Daoy (cell line): Measurements from ENCODE around the gene EID2B. TPM values are rescaled to one million over a fixed set of nuclear protein-coding genes. Genes with fewer than 3 reads are reported as not detected.

Source experiments
- DNase-seq: peaks from one replicate; pipeline ENCODE4 v3.0.0-alpha.2; 2015; ENCODE audit warnings: low read depth
- total RNA-seq: library from RNA; depleted of rRNA; stranded (reverse); fragments of >200 nt; shearing (Covaris generic); gene quantifications from 2 replicates; pipeline ENCODE4 v1.2.3, GENCODE V29; 2014

Gene EID2B
- total RNA-seq, 1 experiment from 2014 or later = 5.8 TPM

DNA sequence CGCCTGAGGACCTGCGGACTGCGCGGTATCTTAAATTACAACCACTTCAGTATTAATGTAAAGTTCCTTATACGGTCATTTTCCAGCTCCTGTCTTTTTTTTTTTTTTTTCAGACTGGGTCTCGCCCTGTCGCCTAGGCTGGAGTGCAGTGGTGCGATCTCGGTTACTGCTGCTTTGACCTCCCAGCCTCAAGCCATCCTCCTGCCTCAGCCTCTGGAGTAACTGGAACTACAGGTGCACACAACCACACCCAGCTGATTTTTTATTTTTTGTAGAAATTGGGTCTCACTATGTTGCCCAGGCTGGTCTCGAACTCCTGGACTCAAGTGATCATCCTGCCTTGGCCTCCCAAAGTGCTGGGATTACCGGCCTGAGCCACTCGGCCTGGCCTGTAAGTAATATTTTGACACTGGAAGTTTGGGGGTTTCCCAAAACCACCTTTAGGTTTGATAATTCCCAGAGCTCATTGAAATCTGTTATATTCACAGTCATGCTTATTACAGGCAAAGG, 406 bp upstream of the EID2B start:
- DNase-seq = no peak

DNA sequence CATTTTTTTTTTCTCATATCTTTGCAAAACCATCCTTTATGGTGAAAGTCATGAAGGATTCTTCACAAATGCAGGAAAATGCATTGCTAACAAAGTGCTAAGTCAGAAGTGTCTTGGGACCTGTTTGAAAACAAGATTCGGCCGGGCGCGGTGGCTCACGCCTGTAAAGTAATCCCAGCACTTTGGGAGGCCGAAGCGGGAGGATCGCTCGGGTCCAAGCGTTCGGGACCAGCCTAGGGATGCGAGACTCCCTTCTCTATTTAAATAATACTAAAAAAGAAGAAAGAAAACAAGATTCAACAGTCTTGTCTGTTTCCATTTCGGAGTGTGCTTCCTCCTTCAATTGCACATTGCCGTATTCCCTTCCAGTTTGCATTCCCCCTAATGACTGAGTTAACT, 819 bp downstream of the EID2B start:
- DNase-seq = no peak

DNA sequence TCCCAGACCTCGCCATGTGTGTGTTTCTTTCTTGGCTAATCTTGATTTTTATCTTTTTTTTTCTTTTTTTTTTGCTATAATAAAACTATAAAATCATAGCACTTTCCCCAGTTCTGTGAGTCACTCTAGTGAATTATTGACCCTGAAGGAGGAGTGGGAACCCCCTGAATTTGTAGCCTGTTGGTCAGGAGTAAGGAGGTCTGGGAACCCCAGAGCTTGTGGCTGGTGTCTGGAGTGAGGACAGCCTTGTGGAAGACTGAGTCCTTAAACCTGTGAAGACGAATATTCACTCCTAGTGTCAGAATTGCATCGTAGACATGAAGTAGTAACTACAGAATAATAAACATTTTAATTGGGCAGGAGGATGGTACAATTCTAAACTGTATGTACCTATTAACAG, 7.4 kb downstream of the EID2B start:
- DNase-seq = no peak

DNA sequence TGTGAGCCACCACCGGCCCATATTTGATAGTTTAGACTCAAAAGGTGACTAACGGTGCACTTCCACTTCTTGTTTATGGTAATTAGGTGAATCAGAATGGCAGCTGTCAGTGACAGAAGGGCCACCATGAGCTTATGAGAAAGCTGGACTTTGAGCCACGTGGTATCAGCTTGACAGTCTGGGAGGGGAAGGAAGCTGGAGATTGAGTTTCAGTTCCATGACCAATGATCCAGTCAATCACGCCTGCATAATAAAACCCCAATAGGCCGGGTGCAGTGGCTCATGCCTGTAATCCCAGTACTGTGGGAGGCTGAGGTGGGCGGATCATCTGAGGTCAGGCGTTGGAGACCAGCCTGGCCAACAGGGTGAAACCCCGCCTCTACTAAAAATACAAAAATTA, 8.2 kb downstream of the EID2B start:
- DNase-seq = no peak

DNA sequence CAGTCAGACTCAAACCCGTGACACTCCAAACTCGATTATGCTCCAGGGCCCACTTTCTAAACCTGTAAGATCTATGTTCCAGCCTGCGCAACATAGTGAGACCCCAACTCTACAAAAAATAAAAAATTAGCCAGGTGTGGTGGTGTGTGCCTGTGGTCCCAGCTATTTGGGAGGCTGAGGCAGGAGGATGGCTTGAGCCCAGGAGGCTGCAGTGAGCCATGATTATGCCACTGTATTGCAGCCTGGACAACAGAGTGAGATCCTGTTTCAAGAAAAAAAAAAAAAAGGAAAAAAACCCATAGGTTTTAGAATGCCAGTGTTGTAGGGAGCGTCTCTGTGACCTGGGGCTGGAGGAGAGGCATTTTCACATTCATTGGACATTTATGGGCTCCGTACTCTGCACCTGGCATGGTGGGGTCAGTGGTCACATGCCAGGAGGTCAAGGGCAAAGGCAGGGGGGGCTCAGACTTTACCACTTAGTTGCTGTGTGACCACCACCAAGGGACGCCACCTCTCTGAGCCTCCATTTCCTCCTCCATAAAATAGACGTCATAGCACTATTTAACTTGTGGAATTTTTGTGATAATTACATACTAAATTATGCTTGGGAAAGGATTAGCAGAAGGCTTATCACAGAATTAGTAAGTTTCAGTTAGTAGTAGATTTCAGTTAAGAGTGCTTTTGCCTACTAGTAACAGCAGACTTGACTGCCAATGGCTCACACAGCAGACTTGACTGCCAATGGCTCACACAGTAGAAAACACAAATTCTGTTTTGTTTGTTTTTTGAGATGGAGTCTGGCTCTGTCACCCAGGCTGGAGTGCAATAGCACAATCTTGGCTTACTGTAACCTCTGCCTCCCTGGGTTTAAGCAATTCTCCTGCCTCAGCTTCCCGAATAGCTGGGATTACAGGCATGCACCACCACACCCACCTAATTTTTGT, 11.8 kb downstream of the EID2B start:
- DNase-seq = no peak

DNA sequence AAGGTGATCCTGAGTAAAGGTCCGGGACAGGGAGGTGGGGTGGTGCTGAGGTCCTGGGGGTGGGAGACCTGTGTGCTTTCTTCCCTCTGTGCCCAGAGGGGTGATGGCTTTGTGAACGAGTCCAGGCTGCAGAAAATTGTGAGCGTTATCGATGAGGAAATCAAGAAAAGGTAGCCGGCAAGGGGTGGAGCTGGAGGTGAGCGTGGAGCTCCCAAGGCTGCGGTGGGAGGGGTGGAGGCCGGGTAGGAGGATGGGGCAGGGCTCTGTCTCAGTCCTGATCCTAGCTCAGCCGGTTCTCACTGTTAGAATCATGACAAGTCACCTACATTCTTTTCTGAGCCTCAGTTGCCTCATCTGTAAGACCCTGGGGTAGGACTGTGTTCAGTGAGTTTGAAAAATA, 13.7 kb downstream of the EID2B start:
- no peak for DNase-seq

DNA sequence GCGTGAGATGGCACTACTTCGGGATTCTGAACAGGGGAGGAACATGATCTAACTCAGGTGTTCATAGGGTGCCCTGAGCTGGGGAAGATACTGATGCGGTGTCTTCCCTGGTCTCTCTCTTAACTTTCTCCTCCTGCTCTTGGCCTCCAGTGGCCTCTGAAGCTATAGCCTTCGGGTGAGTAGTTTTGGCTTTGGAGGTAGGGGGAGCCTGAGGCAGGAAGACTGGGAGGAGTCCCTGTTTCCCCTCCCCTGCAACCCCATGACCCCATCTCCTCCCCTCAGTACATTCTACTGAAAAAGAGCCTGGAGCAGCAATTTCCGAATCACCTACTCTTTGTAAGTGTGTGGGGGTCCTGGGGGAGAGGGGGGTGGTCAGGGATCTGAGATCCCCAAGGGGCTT, 14.2 kb downstream of the EID2B start:
- no peak for DNase-seq

DNA sequence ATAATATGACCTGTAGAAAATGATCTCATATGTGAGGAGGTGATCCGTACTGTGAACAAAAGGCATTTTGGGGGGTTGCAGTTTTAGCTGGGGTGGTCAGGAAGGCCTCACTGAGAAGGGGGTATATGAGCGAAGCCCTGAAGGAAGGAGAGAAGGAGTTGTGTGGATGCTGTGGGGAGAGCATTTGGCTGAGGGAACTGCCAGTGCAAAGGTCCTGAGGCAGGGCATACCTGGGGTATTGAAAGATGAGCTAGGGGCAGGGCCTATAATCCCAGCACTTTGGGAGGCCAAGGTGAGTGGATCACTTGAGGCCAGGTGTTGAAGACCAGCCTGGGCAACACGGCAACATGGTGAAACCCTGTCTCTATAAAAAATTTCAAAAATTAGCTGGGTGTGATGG, 15.2 kb downstream of the EID2B start:
- DNase-seq = no peak

DNA sequence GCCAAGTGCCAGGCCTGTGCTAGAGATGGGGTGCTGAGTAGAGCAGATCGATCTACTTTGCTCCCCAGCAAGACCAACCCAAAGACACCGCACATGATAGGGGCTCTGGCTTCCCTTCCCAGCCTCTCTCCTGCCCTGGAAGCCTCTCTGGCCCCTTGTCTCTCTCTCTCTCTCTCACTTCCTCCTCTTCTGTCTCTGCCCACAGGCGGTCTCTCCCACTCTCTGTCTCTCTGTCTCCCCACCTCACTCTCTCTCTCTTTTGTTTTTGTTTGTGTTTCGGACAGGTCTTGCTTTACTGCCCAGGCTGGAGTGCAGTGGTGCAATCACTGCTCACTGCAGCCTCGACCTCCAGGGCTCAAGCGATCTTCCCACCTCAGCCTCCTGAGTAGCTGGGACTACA, 16.4 kb downstream of the EID2B start:
- no peak for DNase-seq

DNA sequence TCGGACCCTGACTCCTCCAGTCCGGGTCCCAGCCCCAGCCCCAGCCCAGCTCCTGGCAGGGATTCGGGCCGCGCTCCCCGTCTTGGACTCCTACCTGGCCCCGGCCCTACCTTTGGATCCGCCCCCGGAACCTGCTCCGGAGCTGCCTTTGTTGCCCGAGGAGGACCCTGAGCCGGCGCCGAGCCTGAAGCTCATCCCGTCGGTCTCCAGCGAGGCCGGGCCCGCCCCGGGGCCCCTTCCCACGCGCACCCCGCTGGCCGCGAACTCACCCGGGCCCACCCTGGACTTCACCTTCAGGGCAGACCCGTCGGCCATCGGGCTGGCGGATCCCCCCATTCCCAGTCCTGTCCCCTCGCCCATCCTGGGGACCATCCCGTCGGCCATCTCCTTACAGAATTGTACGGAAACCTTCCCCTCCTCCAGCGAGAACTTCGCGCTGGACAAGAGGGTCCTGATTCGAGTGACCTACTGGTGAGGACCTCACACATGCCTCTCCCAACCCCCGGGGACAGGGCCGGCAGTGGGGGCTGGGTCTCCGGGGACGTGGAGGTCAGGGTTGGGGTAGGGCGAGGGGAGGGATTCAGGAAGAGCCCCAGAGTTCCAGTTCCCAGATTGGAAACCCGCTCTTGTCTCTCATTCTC, 17.0 kb downstream of the EID2B start:
- no peak for DNase-seq

DNA sequence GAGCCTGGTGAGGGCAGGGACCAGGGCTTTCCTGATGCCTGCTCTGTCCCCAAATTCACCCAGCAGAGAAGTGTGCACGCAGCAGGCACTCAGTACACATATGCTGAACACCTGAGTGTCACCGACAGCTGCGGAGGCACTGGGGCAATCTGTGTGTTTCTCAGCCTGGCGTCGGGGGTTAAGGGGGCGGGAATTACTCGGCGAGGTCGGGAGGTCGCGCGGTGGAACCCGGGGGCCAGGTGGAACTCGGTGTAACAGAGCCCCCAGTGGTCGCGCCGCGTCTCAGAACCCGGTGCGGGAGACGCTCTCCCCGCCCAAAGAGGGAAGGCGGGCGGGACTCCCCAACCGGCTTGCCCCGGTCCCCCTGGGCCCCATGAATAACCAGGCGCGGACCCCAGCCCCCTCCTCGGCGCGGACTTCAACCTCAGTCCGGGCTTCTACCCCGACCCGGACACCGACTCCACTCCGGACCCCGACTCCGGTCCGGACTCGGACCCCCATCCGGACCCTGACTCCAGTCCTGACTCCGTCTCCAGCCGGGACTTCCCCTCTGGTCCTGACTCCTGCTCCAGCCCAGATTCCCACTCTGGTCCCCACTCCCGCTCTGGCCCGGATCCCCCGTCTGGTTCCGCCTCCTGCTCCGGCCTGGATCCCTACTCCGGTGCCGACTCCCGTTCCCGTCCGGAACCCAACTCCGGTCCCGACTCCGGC, 17.7 kb downstream of the EID2B start, which contains the start of gene SELENOV:
SELENOV (plus strand) TSS at position 300 of the 711 bp plus-strand sequence; CDS start at position 374, 74 bp downstream.
- peak; percentile 61 for DNase-seq

DNA sequence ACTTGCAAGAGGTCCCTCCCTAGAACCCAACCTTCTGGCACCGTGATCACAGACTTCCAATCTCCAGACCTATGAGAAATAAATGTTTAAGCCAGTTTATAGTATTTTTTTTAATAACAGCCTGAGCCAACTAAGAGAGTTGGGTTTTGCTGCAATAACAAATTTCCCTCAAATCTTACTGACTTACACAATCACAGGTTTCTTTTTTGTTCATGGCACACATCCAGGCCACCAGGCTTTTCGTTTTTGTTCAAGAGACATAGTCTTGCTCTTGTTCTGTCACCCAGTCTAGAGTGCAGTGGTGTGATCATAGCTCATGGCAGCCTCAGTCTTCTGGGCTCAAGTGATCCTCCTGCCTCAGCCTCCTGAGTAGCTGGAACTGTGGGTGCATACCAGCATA, 19.7 kb downstream of the EID2B start:
- DNase-seq = no peak

DNA sequence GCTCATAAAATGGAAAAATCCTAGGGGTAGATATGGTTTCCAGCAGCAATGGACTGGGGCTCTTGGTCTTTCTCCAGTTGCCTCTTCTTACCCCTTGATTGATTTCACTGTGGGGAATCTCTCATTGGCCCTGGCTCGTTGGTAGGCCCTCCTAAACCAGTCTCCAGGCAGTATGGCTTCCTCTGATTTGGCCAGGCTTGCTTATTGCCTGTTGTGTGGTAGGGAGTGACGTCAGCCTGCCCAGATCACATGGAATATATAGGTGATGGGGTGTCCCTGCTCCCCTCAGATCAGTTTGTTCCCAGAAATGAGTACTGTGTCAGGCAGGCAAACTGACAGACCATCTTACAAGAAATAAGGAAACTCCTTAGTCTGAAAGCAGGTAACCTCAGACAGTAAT, 23.4 kb downstream of the EID2B start:
- DNase-seq = no peak

DNA sequence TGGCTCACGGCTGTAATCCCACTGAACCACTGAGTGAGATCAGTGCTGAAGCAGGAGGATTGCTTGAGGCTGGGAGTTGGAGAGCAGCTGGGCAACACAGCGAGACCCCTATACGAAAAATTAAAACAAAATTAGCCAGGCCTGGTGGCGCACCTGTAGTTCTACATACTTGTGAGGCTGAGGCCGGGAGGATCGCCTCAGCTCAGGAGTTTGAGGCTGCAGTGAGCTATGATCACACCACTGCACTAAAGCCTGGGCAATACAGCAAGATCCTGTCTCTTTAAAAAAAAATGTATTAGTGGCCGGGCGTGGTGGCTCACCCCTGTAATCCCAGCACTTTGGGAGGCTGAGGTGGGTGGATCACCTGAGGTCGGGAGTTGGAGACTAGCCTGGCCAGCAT, 24.0 kb downstream of the EID2B start:
- DNase-seq = no peak

DNA sequence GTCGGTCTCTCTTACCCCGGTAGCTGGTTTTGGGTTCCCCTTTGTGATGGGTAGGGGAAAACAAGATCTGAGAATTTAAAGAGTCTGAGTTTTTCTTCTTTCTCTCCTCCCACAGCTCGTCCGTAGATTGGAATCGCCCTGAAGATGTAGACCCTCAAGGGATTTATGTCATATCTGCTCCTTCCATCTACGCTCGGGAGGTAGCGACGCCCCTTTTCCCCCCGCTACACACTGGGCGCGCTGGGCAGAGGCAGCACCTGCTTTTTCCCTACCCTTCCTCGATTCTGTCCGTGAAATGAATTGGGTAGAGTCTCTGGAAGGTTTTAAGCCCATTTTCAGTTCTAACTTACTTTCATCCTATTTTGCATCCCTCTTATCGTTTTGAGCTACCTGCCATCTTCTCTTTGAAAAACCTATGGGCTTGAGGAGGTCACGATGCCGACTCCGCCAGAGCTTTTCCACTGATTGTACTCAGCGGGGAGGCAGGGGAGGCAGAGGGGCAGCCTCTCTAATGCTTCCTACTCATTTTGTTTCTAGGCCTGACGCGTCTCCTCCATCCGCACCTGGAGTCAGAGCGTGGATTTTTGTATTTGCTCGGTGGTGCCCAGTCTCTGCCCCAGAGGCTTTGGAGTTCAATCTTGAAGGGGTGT, 24.8 kb downstream of the EID2B start:
- no peak for DNase-seq

DNA sequence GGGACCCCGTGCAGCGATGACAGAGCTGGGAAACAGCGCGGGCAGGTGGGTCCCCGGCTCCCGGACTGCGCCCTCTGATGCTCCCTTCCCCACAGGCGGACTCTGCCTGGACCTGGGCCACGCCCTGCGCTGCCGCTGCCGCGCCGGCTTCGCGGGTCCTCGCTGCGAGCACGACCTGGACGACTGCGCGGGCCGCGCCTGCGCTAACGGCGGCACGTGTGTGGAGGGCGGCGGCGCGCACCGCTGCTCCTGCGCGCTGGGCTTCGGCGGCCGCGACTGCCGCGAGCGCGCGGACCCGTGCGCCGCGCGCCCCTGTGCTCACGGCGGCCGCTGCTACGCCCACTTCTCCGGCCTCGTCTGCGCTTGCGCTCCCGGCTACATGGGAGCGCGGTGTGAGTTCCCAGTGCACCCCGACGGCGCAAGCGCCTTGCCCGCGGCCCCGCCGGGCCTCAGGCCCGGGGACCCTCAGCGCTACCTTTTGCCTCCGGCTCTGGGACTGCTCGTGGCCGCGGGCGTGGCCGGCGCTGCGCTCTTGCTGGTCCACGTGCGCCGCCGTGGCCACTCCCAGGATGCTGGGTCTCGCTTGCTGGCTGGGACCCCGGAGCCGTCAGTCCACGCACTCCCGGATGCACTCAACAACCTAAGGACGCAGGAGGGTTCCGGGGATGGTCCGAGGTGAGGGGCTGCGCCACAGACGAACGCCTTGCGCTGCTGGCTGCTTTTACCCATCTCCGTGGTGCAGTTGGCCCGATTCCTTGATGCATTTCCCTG, 25.5 kb downstream of the EID2B start:
- peak; percentile 91 for DNase-seq

DNA sequence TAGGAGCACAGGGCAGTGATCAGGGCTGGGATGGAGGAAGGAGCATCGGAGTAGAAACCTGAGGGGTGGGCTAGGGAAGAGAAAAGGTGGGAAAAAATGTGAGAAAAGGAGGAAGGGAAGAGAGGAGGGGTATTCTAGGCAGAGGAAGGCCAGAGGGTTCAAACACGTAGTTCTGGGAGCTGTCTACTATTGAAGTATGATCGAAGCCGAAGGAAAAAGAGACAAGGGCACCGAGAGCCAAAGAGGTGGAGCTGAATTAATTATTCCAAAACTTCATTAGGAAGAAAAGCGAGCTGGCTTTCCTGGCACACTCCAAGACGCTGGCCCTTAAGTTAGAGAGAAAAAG, 26.1 kb downstream of the EID2B start:
- DNase-seq = no peak

DNA sequence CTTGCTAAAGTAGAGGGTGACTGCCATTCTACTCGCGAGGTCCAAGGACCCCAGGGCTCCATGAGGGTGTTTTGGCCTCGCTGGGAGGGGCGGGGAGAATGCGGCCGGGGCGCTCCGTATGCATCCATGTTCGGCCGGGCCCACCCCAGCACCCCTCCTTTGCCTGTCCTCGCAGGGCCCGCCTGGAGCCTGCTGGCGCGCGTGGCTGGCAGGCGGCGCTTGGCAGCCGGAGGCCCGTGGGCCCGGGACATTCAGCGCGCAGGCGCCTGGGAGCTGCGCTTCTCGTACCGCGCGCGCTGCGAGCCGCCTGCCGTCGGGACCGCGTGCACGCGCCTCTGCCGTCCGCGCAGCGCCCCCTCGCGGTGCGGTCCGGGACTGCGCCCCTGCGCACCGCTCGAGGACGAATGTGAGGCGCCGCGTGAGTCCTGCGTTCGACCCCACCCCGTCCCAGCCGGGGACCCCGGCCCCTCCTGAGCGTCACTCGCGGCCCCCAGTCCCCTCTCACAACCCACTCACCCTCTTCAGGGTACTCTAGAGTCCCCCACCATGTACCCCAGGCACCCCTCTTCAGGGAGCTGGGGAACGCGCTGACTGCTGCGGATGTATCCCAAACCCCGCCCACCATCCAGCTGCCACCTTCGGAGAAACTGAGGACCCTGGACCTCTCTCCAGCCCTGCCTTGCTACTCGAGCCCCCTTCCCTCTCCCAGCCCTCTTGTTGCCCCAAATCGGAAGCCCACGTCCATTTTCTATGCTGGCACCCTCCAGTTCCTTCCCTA, 29.8 kb downstream of the EID2B start:
- DNase-seq = peak; percentile 86

DNA sequence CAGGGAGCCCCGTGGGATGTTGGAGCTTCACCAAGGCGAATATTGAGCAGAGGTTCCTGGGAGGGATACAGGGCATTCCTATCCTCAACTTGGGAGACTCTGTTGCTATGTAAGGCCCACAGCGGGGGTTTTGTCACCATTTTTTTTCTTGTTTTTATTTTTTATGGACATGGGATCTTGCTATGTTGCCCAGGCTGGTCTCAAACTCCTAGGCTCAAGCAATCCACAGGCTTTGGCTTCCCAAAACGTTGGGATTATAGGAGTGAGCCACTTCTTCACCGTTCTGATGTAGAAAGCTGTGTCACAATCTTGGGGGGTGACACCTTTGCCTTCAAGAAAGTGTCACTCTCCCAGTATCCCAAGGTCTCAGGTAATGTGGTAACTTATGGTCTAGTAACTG, 31.3 kb downstream of the EID2B start:
- no peak for DNase-seq

DNA sequence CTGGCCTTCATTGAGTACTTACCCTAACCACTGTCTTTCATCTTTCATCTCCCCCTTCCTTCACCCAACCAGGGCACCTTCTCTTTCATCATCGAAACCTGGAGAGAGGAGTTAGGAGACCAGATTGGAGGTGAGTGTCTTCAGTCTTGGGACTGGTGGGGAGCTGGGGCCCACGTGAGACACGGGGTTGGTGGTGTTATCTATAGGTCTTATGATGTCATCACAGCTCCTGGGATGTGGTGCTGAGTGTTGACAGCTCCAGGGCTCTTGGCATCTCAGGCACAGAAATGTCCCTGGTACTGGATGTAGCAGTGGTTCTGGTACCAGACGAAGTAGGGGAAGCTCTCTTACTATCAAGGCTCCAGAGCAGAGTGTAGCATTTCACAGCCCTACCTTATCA, 32.1 kb downstream of the EID2B start:
- DNase-seq = no peak
